ENCODE measurements around the gene TMEM170A.
A peak's percentile ranks its signal among the peaks of the same experiment; 100 is the strongest.
"Not testable (repeated sequence)": the region's sequence is repeated elsewhere in the genome, so short reads cannot be mapped to it uniquely, and the experiment has no call there.

TMEM170A gene

DNA sequence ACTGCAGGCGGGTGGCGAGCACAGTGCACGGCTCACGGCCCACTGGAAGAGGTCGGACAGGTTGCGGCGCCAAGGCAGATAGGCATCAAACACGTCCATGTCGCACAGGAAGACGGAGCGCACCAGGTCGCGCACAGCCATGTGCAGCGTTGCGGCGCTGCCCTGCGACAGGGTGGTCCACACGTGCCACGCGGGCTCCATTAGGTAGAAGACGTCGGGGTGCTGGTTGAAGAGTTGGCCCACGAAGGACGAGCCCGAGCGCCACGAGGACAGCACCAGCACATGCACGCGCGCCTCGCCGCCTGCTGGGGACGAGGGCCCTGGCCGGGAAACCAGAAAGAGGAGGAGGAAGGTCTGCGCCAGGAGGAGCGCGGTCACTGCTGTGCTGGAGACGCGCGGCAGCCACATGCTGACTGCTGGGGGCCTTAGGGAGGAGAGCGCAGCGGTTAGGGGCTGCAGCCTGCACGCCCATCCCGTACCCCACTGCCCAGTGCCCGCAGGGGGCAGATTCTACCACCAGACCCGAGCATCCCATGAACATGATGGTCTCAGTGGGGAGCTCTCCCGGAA lies 15.0 kb upstream of the TMEM170A start:
- FAIRE-seq = no peak

DNA sequence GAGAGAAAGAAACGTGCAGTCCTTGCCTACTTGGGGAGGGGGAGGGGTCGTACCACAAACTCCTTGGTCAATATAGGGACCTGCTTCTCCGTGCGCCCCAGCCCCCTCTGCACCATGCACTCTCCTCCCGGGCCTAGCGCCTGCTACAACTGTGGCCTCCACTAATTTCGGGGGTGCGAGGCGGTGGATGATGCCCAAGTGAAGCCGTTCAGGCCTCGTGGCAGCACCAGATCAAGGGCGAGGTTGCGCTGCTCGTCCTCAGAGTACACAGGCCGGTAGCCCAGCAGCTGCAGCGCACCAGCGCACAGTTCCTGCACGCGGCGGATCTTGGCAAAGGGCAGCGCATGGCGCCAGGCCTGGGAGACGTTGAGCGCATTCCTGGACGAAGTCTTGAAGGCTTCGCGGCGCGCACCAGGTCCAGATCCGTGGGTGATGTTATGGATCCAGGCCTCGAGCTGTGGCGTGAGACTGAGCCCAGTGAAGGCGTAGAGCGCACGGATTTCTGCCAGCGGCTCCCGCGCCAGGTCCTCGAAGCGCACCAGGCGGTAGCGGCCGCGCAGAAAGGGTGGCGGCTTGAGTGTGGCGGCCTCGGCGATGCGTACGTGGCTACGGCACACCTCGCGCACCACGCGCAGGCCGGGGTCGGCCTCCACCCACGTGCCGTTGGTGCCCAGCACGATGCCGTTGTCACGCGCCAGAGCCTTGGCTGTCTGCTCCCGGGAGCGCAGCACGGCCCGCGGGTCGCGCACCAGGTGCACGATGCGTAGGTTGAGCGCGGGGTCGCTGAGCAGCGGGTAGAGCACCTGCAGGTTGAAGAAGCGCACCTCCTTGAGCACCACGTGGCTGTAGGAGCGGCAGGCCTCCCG lies 14.2 kb upstream of the TMEM170A start:
- no peak for FAIRE-seq

DNA sequence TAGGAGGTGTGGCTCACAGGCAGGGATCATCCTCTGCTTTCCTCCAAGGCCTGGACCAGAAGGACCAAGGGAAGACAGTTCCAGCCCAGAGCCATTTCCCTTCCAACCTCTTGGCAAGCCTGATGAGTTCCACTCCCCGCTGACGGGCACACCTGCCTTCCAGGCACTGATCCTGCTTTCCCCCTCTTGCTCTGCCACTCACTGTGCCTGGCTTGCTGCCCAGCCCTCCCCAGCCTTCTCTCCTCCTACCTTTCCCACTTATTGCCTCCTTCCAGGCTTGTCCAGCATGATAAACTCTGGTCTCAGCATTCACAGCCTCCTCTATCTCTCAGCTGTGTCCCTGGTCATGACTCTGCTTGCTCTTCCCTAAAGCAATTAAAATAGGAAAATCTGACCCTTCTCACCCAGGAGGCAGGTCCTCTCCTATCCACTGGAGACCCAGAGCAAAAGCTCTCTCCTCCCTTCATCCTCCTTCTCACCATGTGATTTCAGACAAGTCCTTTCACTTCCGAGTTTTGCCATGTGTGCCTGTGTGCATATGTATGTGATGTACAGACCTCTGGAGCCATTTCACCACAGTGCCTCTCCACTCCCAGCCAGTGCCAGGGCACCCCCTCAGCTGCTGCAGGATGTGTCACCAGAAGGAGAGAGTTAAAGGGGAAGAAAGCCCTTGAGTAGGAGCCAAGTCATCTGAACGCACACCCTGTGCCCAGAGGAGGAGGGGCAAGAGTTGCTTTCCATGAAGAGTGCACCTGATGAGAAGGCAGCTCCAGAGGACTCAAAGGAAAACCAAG lies 13.4 kb upstream of the TMEM170A start:
- no peak for FAIRE-seq

DNA sequence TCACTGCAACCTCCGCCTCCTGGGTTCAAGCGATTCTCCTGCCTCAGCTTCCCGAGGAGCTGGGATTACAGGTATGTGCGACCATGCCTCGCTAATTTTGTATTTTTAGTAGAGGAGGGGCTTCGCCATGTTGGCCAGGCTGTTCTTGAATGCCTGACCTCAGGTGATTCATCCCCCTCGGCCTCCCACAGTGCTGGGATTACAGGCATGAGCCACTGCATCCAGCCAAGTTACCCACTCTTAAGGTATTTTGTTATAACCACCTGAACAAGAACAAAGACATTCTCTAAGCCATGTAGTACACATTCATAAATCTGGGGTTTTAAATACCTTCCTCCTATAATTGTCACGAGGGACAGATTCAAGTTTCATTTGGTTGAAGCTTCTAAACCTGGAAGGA lies 12.3 kb upstream of the TMEM170A start:
- FAIRE-seq = no peak

DNA sequence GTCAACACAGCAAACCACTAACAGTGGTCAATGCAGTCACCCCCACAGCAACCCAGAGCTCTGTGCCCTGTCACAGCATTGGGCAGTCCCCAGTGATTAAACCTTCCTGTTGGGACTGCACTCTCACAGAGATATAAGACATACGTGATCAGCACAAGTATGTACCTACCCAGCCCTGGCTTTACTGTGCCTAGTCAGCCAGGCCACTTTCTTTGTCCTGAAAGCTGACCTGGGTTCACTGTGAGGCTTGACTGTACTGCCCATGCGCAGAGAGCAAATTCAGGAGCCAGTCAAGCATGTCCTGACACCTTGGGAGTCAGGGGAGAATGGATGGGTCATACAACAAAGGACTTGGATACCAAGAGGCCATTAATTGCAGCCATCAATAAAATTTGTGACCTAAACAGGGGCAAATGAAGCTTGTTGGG lies 10.9 kb upstream of the TMEM170A start:
- no peak for FAIRE-seq

DNA sequence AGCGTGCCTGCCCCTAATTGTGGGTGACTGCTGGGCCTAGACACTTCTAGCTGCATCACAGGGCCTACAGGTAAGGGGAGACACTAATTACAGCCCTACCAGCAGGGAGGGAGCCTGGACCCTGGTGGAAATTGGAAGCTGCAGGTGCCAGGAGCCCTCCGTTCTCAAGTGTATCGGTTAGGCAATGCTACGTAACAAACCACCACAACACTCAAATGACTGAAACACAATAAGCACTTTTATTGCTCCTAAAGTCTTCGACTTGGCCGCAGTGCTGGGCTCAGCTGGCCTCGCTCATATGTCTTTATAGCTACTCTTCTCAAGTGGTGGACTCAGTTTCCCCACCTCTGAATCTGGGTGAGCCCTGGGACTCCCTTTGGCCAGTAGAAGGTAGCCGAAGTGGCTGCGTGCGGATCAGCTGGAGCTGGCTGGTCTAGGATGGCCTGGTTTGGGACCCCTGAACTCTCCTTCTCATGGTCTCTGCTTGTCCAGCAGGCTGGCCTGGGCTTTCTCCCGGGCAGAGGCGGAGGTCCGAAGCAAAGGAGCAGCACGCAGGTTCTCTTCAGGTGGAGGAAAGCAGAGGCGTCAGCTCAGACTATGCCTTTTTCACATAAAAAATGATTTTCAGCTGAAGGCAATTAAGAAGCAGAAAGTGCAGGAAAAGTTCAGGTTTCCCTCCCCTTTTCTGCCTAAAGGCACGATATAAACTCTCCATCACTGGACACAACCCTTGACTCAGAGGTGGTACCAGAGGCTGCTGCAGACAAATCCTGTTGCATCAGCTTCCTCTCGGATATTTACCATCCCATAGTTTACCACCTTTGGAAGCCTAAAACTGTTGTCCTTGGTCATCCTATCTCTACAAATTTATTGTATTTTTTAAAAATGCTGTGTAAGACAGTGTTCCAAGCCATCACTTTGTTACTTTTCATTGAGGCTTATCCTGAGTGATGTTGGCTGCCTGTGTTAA lies 8.7 kb upstream of the TMEM170A start:
- no peak for FAIRE-seq

DNA sequence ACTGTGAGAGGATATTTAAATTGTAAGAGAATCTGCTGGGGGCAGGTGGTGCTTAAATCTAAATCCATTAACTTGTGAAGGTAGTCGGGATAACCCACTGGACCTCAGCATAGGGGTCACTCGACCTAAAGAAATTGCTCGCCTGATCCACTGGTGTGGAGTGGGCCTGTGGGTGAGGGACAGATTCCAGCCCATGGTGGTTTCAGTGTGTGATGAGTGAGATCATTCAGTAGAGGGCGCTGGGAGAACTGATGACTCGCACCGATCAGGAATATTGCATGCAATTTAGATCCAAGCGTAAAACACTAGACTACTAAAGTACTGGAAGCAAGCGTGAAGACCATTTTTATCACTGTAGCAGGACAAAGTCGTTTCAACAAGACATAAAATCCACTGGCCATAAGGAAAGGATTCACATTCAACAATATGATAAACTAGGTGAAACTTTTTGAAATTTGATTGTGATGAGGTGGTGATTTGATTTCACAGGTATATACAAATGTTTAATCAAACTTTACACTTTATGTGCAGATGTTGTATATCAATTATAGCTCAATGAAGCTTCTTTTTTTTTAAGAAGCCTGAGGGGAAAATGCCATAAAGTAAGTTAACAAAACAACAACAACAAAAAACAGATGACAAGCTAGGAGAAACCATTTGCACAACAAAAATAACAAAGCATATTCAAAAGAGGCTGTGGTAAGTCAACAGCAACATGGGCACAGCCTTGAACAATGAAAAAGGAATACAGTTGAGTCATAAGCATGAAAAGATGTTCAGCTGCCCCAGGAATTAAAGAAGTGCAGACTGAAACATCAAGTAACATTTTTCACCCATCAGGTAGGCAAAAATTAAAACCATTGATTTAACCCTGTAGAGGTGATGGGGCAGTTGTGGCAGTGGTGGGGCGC lies 7.5 kb upstream of the TMEM170A start:
- FAIRE-seq = peak; percentile 55

GRCh38 chr16:75466760-75467159 lies 2.3 kb upstream of the TMEM170A start:
- FAIRE-seq = no peak

GRCh38 chr16:75463389-75464121 lies 934 bp downstream of the TMEM170A start:
- not testable (repeated sequence) for FAIRE-seq

DNA sequence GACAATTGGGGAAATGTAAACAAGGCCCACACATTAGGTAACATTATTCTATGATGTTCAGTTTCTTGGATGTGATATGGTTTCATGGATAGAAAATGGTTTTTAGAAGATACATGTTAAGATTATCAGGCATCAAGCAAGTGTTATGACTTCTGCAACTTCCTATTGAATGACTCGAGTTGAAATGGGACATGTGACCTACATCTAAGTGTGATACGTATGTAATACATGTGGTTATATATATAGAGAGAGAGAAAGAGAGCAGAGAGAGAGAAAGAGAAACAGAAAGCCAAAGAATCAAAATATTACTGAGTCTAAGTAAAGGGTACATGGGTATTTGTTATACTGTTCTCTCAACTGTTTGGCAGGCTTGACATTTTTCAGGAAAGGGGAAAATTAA lies 1.7 kb downstream of the TMEM170A start:
- FAIRE-seq = no peak

DNA sequence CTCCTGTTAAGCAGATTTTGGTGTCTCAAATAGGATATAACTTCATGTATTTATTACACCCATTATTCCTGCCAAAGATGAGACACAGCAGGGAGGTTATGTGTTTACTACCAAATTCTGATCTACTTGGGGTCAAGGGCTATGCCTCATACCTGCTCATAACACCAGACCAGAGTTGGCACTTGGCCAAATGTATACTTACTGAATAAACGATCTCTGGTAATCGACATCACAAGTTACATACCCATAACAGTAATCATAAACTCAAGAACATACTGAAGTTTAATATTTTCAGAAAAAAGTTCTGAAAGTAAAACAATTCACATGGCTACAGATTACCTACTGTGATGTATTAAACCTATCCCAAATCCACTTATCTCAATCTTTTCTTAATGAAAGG lies 2.9 kb downstream of the TMEM170A start:
- no peak for FAIRE-seq

DNA sequence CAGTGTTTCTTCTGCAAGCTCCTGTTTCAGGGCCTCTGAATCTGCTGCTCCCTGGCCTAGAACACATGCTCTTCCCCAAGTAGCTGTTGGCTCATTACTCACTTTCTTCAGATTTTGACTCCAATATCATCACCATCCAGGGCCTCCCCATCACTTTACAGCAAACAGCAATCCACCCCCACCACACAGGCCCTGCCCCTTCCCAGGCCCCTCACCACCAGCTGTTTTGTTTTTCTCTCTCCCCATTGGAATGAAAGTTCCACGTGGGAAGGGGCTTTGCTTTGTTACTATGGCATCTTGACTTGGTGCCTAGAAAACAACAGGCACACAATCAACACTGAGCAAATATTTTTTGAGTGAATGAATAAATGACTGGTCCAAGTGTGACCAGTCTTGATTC lies 4.0 kb downstream of the TMEM170A start:
- no peak for FAIRE-seq

GRCh38 chr16:75459691-75460090 lies 4.8 kb downstream of the TMEM170A start:
- no peak for FAIRE-seq

GRCh38 chr16:75458439-75458838 lies 6.0 kb downstream of the TMEM170A start:
- FAIRE-seq = no peak

DNA sequence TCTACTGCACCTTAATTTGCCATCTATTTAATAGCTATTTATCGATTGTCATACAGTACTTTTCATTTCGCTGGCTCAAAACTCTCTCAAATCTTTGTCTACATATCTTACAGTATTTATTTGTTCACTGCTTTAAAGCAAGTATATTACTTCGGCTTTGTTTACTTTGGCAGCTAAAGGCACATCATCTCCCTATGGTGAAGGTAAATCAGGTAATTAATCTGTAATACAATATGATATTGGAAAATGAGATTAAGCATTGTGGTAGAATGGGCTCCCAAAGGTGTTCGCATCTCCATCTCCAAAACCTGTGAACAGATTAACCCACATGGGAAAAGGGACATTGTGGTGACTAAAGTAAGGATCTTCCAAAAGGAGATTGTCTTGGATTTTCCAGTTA lies 6.5 kb downstream of the TMEM170A start:
- no peak for FAIRE-seq

- no peak for FAIRE-seq
These were observed 6.9 kb downstream of the TMEM170A start for GRCh38 chr16:75457485-75458021.

DNA sequence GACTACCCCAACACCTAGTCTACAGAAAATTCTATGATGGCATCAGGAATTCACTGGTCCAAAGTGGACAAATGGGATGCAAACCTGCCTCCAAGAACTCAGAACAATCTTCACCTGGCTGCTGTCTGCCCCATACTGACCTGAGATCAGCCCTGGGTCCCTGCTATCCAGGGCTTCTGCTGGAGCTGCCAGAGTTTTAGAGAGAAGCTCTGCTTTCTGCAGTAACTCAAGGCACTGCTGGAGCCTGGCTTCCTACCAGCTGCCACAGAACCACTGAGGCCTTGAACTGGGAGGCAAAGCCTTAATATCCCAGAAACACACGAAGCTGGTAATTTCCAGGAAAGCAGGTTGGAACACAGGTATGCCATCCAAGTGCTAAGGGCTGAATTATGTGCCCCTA lies 7.5 kb downstream of the TMEM170A start:
- no peak for FAIRE-seq

DNA sequence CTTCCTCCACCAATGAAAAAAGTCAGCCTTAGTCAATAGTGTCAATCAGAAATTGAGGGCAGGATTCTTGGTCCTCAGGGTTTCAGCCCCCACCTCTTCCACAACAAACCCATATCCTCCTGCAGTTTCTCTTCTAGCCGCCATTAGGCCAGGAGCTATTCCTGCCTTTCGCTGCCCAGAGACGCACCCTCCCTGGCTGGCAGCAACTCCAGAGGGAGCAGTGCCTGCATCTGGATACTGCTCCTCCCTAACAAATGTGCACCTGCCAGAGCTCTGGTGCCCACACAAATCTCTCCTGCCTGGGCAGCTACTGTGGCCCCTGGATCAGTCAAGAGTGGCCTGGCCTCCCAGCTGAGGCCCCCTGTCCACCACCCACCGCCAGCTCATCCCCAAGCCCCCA lies 8.0 kb downstream of the TMEM170A start:
- FAIRE-seq = not testable (repeated sequence)

DNA sequence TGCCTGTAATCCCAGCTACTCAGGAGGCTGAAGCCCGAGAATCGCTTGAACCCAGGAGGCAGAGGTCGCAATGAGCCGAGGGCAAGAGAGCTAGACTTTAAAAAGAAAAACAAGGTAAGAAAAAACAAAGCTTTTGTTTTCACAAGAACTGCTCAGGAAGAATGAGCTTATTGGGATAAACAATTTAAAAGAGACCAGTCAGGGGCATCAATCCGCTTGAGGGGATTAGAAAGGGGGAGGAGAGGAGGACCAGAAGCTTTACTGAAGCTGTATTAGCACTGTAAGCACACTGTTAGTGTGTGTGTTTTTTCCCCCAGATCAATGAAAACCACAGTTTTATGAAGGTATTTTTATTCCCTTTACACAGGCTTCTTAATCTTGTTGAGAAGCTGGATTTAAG lies 8.8 kb downstream of the TMEM170A start:
- FAIRE-seq = no peak

DNA sequence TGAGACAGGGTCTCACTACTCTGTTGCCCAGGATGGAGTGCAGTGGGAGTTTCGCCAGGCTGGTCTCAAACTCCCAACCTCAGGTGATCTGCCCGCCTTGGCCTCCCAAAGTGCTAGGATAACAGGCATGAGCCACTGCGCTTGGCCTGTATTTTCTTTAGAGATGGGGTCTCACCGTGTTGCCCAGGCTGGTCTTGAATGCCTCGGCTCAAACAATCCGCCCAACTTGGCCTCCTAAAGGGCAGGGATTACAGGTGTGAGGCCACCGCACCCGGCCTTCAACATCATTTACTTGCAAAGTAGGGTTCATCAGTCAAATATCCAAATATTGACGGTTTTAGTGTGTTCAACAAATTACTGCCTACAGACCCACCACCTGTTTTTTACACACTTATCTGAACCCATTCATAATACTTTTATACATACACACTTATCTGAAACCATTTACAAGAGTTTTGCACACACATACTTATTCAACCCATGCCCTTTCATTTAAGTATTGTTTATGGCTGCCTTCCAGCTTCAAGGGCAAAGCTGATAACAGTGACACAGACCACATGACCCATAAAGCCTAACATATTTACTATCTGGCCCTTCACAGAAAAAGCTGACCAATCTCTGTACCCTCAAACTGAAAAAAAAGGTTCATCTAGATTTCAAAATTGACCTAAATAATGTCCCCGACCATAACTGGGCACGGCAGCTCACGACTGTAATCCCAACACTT lies 11.9 kb downstream of the TMEM170A start:
- no peak for FAIRE-seq
